GM19438 (cell line): ENCODE results near the gene FOLR2.

ENCODE experiments used
- ATAC-seq: cut with Tn5 transposase; IDR thresholded peaks from one replicate; pipeline ENCODE4 v1.9.1; 2021; ENCODE audit warnings: low read depth; ENCODE audit not compliant: unreplicated experiment

Gene FOLR2

GRCh38 chr11:72229336-72229924 lies 12.8 kb downstream of the FOLR2 start:
- no peak for ATAC-seq

- ATAC-seq = no peak
These were observed 13.6 kb downstream of the FOLR2 start for GRCh38 chr11:72229925-72230763.

GRCh38 chr11:72230764-72231365 lies 14.3 kb downstream of the FOLR2 start:
- ATAC-seq = no peak

- ATAC-seq = no peak
These were observed 15.0 kb downstream of the FOLR2 start for GRCh38 chr11:72231396-72232259.

GRCh38 chr11:72232260-72233055 lies 15.9 kb downstream of the FOLR2 start:
- ATAC-seq = no peak

GRCh38 chr11:72233056-72233772 lies 16.6 kb downstream of the FOLR2 start:
- no peak for ATAC-seq

GRCh38 chr11:72233773-72234513 lies 17.3 kb downstream of the FOLR2 start:
- ATAC-seq = no peak

GRCh38 chr11:72234514-72234830 lies 17.9 kb downstream of the FOLR2 start:
- no peak for ATAC-seq

GRCh38 chr11:72234920-72235319 lies 18.3 kb downstream of the FOLR2 start:
- no peak for ATAC-seq

GRCh38 chr11:72235351-72236057 lies 18.9 kb downstream of the FOLR2 start:
- ATAC-seq = no peak

- ATAC-seq = no peak
These were observed 19.6 kb downstream of the FOLR2 start for GRCh38 chr11:72236083-72236697.

GRCh38 chr11:72236774-72237111 lies 20.1 kb downstream of the FOLR2 start:
- no peak for ATAC-seq

- no peak for ATAC-seq
These were observed 20.7 kb downstream of the FOLR2 start for GRCh38 chr11:72237112-72237931.

- no peak for ATAC-seq
These were observed 21.5 kb downstream of the FOLR2 start for GRCh38 chr11:72238040-72238450.

- no peak for ATAC-seq
These were observed 22.1 kb downstream of the FOLR2 start for GRCh38 chr11:72238492-72239312.

GRCh38 chr11:72239313-72239848 lies 22.8 kb downstream of the FOLR2 start:
- ATAC-seq = no peak
